IMR-90 (cell line): ENCODE measurements around the gene MDC1. TPM values are rescaled to one million over a fixed set of nuclear protein-coding genes. Genes with fewer than 3 reads are reported as not detected.

Experiments used
- ATAC-seq: fragments of 200-7000 bp; cut with Tn5 transposase; 2 replicates; pipeline ENCODE4 v1.9.1; 2020; ENCODE audit warnings: low read depth, mild to moderate bottlenecking, moderate library complexity
- BruUV-seq: library from RNA; stranded (reverse); fragments of 400-500 nt; replicated peaks from 2 replicates; lab custom pipeline; 2021; lab: Mats Ljungman, UMichigan
- CTCF ChIA-PET: fragments of 300-600 bp; formaldehyde crosslinking; extraction: SDS; loops from one replicate; lab custom pipeline; 2021; ENCODE audit warnings: antibody characterized with exemption; lab: Yijun Ruan, JAX
- POLR2A ChIA-PET: fragments of 300-600 bp; sonication (Branson Sonifier 250); formaldehyde crosslinking; loops from one replicate; lab custom pipeline; 2022; ENCODE audit warnings: antibody characterized with exemption; ENCODE audit not compliant: unreplicated experiment; lab: Charles Lee
- DNase-seq: peaks from one replicate; pipeline ENCODE4 v3.0.0; 2013
- H2AFZ ChIP-seq: replicated peaks from 2 replicates; pipeline ENCODE3; 2013; ENCODE audit warnings: low read length, mild to moderate bottlenecking; ENCODE audit not compliant: poor library complexity
- H2AK5ac ChIP-seq: 2 replicates; pipeline ENCODE4 v1.6.1; 2013; ENCODE audit warnings: low read depth, low read length, inconsistent platforms
- H2AK9ac ChIP-seq: replicated peaks from 2 replicates; pipeline ENCODE3; 2013; ENCODE audit warnings: mild to moderate bottlenecking, low read depth, low read length, moderate library complexity; ENCODE audit not compliant: poor library complexity
- H2BK120ac ChIP-seq: 2 replicates; pipeline ENCODE4 v1.6.1; 2013; ENCODE audit warnings: low read depth, low read length, inconsistent platforms
- H2BK15ac ChIP-seq: 3 replicates; pipeline ENCODE4 v1.6.1; 2013; ENCODE audit warnings: low read depth, low read length, inconsistent platforms
- H2BK20ac ChIP-seq: 2 replicates; pipeline ENCODE4 v1.6.1; 2013; ENCODE audit warnings: low read depth, mild to moderate bottlenecking, inconsistent platforms, low read length, moderate library complexity
- H2BK5ac ChIP-seq: 2 replicates; pipeline ENCODE4 v1.6.1; 2013; ENCODE audit warnings: mild to moderate bottlenecking, low read depth, low read length, inconsistent platforms; ENCODE audit not compliant: poor library complexity, severe bottlenecking
- H3K14ac ChIP-seq: replicated peaks from 2 replicates; pipeline ENCODE4 v1.6.1; 2013; ENCODE audit warnings: low read depth, low read length, inconsistent platforms
- H3K18ac ChIP-seq: 2 replicates; pipeline ENCODE4 v1.6.1; 2013; ENCODE audit warnings: low read depth, low read length, control low read depth
- H3K23ac ChIP-seq: 2 replicates; pipeline ENCODE4 v1.6.1; 2013; ENCODE audit warnings: low read depth, low read length, inconsistent platforms
- H3K27ac ChIP-seq: 2 replicates; pipeline ENCODE4 v1.5.1; 2013; ENCODE audit warnings: mild to moderate bottlenecking, control low read depth, low read length; ENCODE audit not compliant: insufficient read depth
- H3K27me3 ChIP-seq: 2 replicates; pipeline ENCODE4 v1.6.1; 2013; ENCODE audit warnings: low read length; ENCODE audit not compliant: control insufficient read depth, insufficient read depth
- H3K36me3 ChIP-seq: 2 replicates; pipeline ENCODE4 v1.6.1; 2013; ENCODE audit warnings: low read length, mixed read lengths; ENCODE audit not compliant: control insufficient read depth, insufficient read depth
- H3K4ac ChIP-seq: 2 replicates; pipeline ENCODE4 v1.6.1; 2013; ENCODE audit warnings: low read depth, low read length, inconsistent platforms
- H3K4me1 ChIP-seq: 2 replicates; pipeline ENCODE4 v1.6.1; 2013; ENCODE audit warnings: low read length, mixed read lengths; ENCODE audit not compliant: control insufficient read depth, insufficient read depth
- H3K4me2 ChIP-seq: 2 replicates; pipeline ENCODE4 v1.6.1; 2013; ENCODE audit warnings: low read depth, mild to moderate bottlenecking, control low read depth, low read length, moderate library complexity
- H3K4me3 ChIP-seq: 2 replicates; pipeline ENCODE4 v1.5.1; 2013; ENCODE audit warnings: low read depth, mild to moderate bottlenecking, control low read depth, low read length, moderate library complexity; ENCODE audit not compliant: insufficient read depth
- H3K56ac ChIP-seq: 2 replicates; pipeline ENCODE4 v1.6.1; 2013; ENCODE audit warnings: low read length, inconsistent platforms; ENCODE audit not compliant: insufficient read depth; ENCODE audit errors: extremely low read depth
- H3K79me1 ChIP-seq, 2 experiments: 2 replicates each; pipeline ENCODE4 v1.6.1; 2013; ENCODE audit warnings: low read length in 2 of 2, inconsistent platforms in 1 of 2, low read depth in 1 of 2
- H3K9ac ChIP-seq: 2 replicates; pipeline ENCODE4 v1.6.1; 2013; ENCODE audit warnings: low read depth, low read length, control low read depth
- H3K9me1 ChIP-seq: 2 replicates; pipeline ENCODE4 v1.6.1; 2013; ENCODE audit warnings: low read length, inconsistent platforms; ENCODE audit not compliant: insufficient read depth
- H3K9me3 ChIP-seq: 2 replicates; pipeline ENCODE4 v1.6.1; 2013; ENCODE audit warnings: low read length; ENCODE audit not compliant: control insufficient read depth, insufficient read depth
- H4K20me1 ChIP-seq: 2 replicates; pipeline ENCODE4 v1.6.1; 2013; ENCODE audit warnings: low read length, inconsistent platforms; ENCODE audit not compliant: insufficient read depth
- H4K5ac ChIP-seq: 2 replicates; pipeline ENCODE4 v1.6.1; 2013; ENCODE audit warnings: mild to moderate bottlenecking, low read depth, low read length, control low read depth
- H4K8ac ChIP-seq, 2 experiments: 2 replicates each; pipeline ENCODE4 v1.6.1; 2013; ENCODE audit warnings: low read depth in 2 of 2, low read length in 2 of 2, control low read depth in 1 of 2, inconsistent platforms in 1 of 2
- H4K91ac ChIP-seq: 2 replicates; pipeline ENCODE4 v1.6.1; 2013; ENCODE audit warnings: low read depth, low read length, inconsistent platforms; ENCODE audit not compliant: insufficient read depth
- BHLHE40 ChIP-seq: fragments of 150-350 bp; IDR thresholded peaks from 2 replicates; pipeline ENCODE4 v1.6.1; 2016; ENCODE audit warnings: mild to moderate bottlenecking, low read depth, low read length
- CEBPB ChIP-seq: IDR thresholded peaks from 2 replicates; pipeline ENCODE4 v1.6.1; 2012; ENCODE audit warnings: low read depth, low read length, improper control_type of control experiment
- CHD1 ChIP-seq: IDR thresholded peaks from 2 replicates; pipeline ENCODE4 v1.6.1; 2012; ENCODE audit warnings: low read depth, low read length, improper control_type of control experiment
- FOS ChIP-seq: fragments of 150-350 bp; IDR thresholded peaks from 2 replicates; pipeline ENCODE4 v1.6.1; 2016; ENCODE audit warnings: low read depth, low read length
- MAFK ChIP-seq: IDR thresholded peaks from 2 replicates; pipeline ENCODE4 v1.6.1; 2012; ENCODE audit warnings: low read depth, low read length, improper control_type of control experiment
- MAZ ChIP-seq: IDR thresholded peaks from 2 replicates; pipeline ENCODE4 v1.6.1; 2012; ENCODE audit warnings: low read depth, mild to moderate bottlenecking, low read length, improper control_type of control experiment, moderate library complexity, borderline replicate concordance
- MXI1 ChIP-seq: IDR thresholded peaks from 2 replicates; pipeline ENCODE4 v1.6.1; 2012; ENCODE audit warnings: low read depth, mild to moderate bottlenecking, low read length, moderate library complexity, borderline replicate concordance
- NFE2L2 ChIP-seq: fragments of 150-350 bp; IDR thresholded peaks from 2 replicates; pipeline ENCODE4 v1.6.1; 2016; ENCODE audit warnings: low read depth, mild to moderate bottlenecking, low read length
- POLR2A ChIP-seq: IDR thresholded peaks from 2 replicates; pipeline ENCODE4 v1.6.1; 2012; ENCODE audit warnings: mild to moderate bottlenecking, low read depth, low read length
- RAD21 ChIP-seq: IDR thresholded peaks from 2 replicates; pipeline ENCODE4 v1.6.1; 2012; ENCODE audit warnings: low read length, improper control_type of control experiment
- RCOR1 ChIP-seq: IDR thresholded peaks from 2 replicates; pipeline ENCODE4 v1.6.1; 2012; ENCODE audit warnings: mild to moderate bottlenecking, low read length, improper control_type of control experiment; ENCODE audit not compliant: insufficient replicate concordance
- RFX5 ChIP-seq: IDR thresholded peaks from 2 replicates; pipeline ENCODE4 v1.8.0; 2012; ENCODE audit warnings: low read depth, mild to moderate bottlenecking, low read length, moderate library complexity
- SMC3 ChIP-seq: fragments of 150-350 bp; IDR thresholded peaks from 2 replicates; pipeline ENCODE4 v1.6.1; 2016; ENCODE audit warnings: low read depth, mild to moderate bottlenecking, antibody characterized with exemption, low read length, moderate library complexity
- WGBS, 2 experiments: methylation state at CpG; one replicate each; pipeline versions ENCODE4 v1.1.5 to v1.1.7; 2013; ENCODE audit warnings: missing lambda C conversion rate in 2 of 2; ENCODE audit not compliant: insufficient read length in 1 of 2; ENCODE audit errors: extremely low coverage in 2 of 2; 5-methylcytosine and 5-hydroxymethylcytosine counted together
- dilution Hi-C: fragments of 300-500 bp; cut with HindIII; formaldehyde crosslinking; loops from one replicate; pipeline ENCODE4 v1.14.3; 2018; ENCODE audit warnings: low sequenced_read_pairs; ENCODE audit not compliant: unreplicated experiment
- in situ Hi-C: fragments of 300-500 bp; cut with MboI; formaldehyde crosslinking; loops from 3 replicates; pipeline ENCODE4 v1.14.3; 2019; ENCODE audit warnings: low sequenced_read_pairs, inconsistent platforms, mixed read lengths
- intact Hi-C: fragments of 100-400 bp; cut with micrococcal nuclease; formaldehyde crosslinking; loops from 2 replicates; pipeline ENCODE4 v1.10.0; 2022
- polyA plus RNA-seq, 3 experiments: library from polyadenylated mRNA; depleted of rRNA; stranded (reverse); fragments of >200 nt; gene quantifications; 2 replicates each; pipeline ENCODE4 v1.2.3, GENCODE V29; 2012; ENCODE audit warnings: low replicate concordance in 1 of 3
- total RNA-seq: library from RNA; depleted of rRNA; stranded (reverse); fragments of >200 nt; gene quantifications from 2 replicates; pipeline ENCODE4 v1.2.3, GENCODE V29; 2012
- TF ChIP-seq, protein P1 (sequence below): conservative IDR thresholded peaks from 2 replicates; pipeline ENCODE4 v1.5.1; 2012; ENCODE audit warnings: mild to moderate bottlenecking, low read depth, low read length, improper control_type of control experiment
- TF ChIP-seq, protein P2 (sequence below): fragments of 150-350 bp; IDR thresholded peaks from 2 replicates; pipeline ENCODE4 v1.6.1; 2016; ENCODE audit warnings: low read depth, mild to moderate bottlenecking, low read length, moderate library complexity, borderline replicate concordance
- TF ChIP-seq, protein P3 (sequence below): fragments of 150-350 bp; IDR thresholded peaks from 2 replicates; pipeline ENCODE4 v1.6.1; 2017; ENCODE audit warnings: mild to moderate bottlenecking, antibody characterized with exemption, low read length, low read depth

The MDC1 gene
- total and polyA plus RNA-seq, 2 of the 4 experiments (the other 2 are of a cell fraction) = 4.5 to 12.1 TPM

DNA sequence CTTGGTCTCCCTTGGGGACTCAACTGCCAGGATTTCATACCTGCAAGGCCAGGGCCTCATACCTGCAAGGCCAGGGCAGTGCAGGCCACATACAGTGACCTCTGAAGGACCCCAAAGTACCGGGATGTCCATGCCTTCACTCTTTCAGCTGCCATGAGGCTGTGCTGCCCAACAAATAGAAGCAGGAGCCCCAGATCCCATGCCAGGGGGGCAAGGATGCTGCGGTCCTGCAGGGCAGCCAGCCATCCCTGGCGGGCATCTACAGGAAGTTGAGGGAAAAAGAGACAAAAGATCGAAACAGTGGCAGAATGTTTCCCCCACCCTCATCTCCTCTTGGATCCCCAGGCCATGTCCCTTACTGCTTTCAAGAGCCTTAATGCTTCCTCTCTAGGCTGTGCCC lies 27.1 kb downstream of the MDC1 start:
- peak overlapping the region; percentile 99 for H3K27ac ChIP-seq
- CTCF ChIA-PET = interaction anchor here (0.6 kb wide), 1 partner anchor 33 kb away, joined by 4 read pairs; no protein-coding TSS in a partner anchor
- no peak for ATAC-seq
- H2AK9ac ChIP-seq = peak overlapping the region; percentile 98
- peak overlapping the region; percentile 90; the same call in 1 of the 3 replicates for H2BK15ac ChIP-seq
- no CpG with 5 or more reads among the region's 4 CpGs for WGBS, 2 experiments
- intact Hi-C loops = no loop called here
- H3K27me3 ChIP-seq = no peaks in the 10 kb centered on the region
- peak overlapping the region; percentile 89 for H3K4me2 ChIP-seq
- no peak for TF ChIP-seq POLR2A
- TF ChIP-seq, protein P1, sequence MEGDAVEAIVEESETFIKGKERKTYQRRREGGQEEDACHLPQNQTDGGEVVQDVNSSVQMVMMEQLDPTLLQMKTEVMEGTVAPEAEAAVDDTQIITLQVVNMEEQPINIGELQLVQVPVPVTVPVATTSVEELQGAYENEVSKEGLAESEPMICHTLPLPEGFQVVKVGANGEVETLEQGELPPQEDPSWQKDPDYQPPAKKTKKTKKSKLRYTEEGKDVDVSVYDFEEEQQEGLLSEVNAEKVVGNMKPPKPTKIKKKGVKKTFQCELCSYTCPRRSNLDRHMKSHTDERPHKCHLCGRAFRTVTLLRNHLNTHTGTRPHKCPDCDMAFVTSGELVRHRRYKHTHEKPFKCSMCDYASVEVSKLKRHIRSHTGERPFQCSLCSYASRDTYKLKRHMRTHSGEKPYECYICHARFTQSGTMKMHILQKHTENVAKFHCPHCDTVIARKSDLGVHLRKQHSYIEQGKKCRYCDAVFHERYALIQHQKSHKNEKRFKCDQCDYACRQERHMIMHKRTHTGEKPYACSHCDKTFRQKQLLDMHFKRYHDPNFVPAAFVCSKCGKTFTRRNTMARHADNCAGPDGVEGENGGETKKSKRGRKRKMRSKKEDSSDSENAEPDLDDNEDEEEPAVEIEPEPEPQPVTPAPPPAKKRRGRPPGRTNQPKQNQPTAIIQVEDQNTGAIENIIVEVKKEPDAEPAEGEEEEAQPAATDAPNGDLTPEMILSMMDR = no peak
- TF ChIP-seq, protein P2, sequence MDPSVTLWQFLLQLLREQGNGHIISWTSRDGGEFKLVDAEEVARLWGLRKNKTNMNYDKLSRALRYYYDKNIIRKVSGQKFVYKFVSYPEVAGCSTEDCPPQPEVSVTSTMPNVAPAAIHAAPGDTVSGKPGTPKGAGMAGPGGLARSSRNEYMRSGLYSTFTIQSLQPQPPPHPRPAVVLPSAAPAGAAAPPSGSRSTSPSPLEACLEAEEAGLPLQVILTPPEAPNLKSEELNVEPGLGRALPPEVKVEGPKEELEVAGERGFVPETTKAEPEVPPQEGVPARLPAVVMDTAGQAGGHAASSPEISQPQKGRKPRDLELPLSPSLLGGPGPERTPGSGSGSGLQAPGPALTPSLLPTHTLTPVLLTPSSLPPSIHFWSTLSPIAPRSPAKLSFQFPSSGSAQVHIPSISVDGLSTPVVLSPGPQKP = no peak
- TF ChIP-seq SMC3 = no peak
- no peak for TF ChIP-seq RCOR1
- TF ChIP-seq NFE2L2 = no peak
- TF ChIP-seq FOS = no peak
- TF ChIP-seq CHD1 = no peak
- no peak for TF ChIP-seq MAZ
- no peak for TF ChIP-seq RAD21
- no peak for TF ChIP-seq RFX5
- TF ChIP-seq, protein P3, sequence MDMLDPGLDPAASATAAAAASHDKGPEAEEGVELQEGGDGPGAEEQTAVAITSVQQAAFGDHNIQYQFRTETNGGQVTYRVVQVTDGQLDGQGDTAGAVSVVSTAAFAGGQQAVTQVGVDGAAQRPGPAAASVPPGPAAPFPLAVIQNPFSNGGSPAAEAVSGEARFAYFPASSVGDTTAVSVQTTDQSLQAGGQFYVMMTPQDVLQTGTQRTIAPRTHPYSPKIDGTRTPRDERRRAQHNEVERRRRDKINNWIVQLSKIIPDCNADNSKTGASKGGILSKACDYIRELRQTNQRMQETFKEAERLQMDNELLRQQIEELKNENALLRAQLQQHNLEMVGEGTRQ = no peak
- TF ChIP-seq BHLHE40 = no peak
- no peak for TF ChIP-seq CEBPB
- no peak for TF ChIP-seq MXI1
- TF ChIP-seq MAFK = no peak
- in situ Hi-C loops = no loop called here
- peaks cover 7% of the 10 kb centered on the region for H3K36me3 ChIP-seq
- peak overlapping the region; percentile 35 for H4K5ac ChIP-seq
- H3K18ac ChIP-seq = peak overlapping the region; percentile 43; the same call in 1 of the 2 replicates
- POLR2A ChIA-PET = interaction anchor here (1.5 kb wide), 1 partner anchor 29 kb away, joined by 5 read pairs; no protein-coding TSS in a partner anchor
- H3K4me3 ChIP-seq = peak overlapping the region; percentile 89
- peaks cover 13% of the 10 kb centered on the region for H3K9me1 ChIP-seq
- peaks cover 21% of the 10 kb centered on the region for H3K4me1 ChIP-seq
- peak overlapping the region; percentile 91 for H3K56ac ChIP-seq
- peak overlapping the region; percentile 78 for H2BK5ac ChIP-seq
- peak overlapping the region; percentile 59; the same call in 1 of the 2 replicates for H2BK20ac ChIP-seq
- H3K23ac ChIP-seq = peak overlapping the region; percentile 98
- peaks cover 13% of the 10 kb centered on the region for H4K20me1 ChIP-seq
- H2AK5ac ChIP-seq = peak overlapping the region; percentile 98
- peak overlapping the region; percentile 83 for H4K91ac ChIP-seq
- DNase-seq = no peak
- H3K79me1 ChIP-seq = peaks cover 18 to 37% of the 10 kb centered on the region in 2 experiments; a peak in 3 of 4 replicates
- no TSS peak for BruUV-seq
- H3K14ac ChIP-seq = peak overlapping the region; percentile 97
- H3K9ac ChIP-seq = peak overlapping the region; percentile 97
- peak overlapping the region; percentile 86 for H2BK120ac ChIP-seq
- H3K9me3 ChIP-seq = no peaks in the 10 kb centered on the region
- H4K8ac ChIP-seq = peak overlapping the region; percentile 62 to 87
- peak overlapping the region; percentile 98 for H2AFZ ChIP-seq
- dilution Hi-C loops = no loop called here
- peak overlapping the region; percentile 98 for H3K4ac ChIP-seq
